Measurements from ENCODE around the gene THEMIS. TPM values are rescaled to one million over a fixed set of nuclear protein-coding genes. Genes with fewer than 3 reads are reported as not detected.

Gene THEMIS
- total RNA-seq, 4 donors from 2014 or later = 0.10 to 0.15 TPM; not detected in 2

DNA sequence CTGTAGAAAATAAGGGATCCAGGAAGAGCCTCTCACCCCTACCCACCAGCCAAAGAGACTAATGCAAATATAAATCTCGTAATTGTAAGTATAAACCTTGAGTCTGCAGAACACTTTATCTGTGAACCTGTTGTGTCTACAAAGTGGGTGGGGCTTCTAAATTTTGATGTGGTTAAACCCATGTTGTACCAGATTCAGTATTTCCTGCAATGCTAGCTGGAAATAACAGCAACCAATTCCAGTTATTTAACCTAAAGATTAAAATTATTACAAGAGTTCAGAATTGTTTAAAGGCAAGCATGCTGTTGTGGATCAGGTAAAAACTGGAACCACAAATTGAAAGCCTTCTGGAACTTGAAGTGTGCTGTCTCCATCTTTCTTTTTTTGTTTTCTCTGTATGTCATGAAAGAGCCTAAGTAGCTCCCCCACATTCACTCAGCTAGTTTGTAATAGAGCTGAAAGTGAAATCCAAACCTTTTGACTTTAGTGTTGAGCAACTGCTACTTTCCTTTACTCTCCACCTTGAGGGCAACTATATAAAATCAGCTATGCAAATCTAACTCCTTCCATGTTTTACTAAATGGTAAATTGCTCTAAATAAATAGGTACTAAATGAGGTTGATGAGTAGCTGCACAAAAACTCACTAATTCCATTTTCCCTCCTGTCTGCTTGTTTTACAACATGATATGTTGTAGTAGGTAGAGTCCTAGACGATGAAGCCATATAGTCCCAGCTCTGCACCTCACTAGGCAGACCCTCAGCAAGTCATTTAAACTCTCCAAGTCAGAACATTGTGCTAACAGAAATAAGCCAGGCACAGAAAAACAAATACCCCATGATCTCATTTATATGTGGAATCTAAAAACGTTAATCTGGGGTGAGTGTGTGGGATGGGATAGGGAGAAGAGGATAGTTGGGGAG, 17.9 kb upstream of the THEMIS start:
- Histone ChIP-seq H3K36me3 (no peaks in the 10 kb centered on the region), H3K4me3 (no peak overlapping the region), H3K27me3 (no peaks in the 10 kb centered on the region), H3K27ac (no peak overlapping the region), H3K9me3 (no peaks in the 10 kb centered on the region), H3K4me1 (no peaks in the 10 kb centered on the region)
- TF ChIP-seq CTCF (IDR thresholded peaks at IDR 0.05 in 4 of 5, conservative IDR thresholded peaks at IDR 0.05 in 1 of 5) (no peak), POLR2A (IDR thresholded peaks at IDR 0.05) (no peak)
- no peak for ATAC-seq
- intact Hi-C loops (cut with DNase I; ENCODE audit: low total_unique reads) = no loop called here
- in situ Hi-C loops (cut with MboI; ENCODE audit: low sequenced_read_pairs in 4 of 4) = no loop called here
- no peak for DNase-seq

GRCh38 chr6:127917766-127918165, 16.9 kb upstream of the THEMIS start:
- in situ Hi-C loops (cut with MboI; ENCODE audit: low sequenced_read_pairs in 4 of 4) (no loop called here), intact Hi-C loops (cut with DNase I; ENCODE audit: low total_unique reads) (no loop called here)
- Histone ChIP-seq H3K9me3 (no peaks in the 10 kb centered on the region), H3K4me3 (no peak overlapping the region), H3K4me1 (no peaks in the 10 kb centered on the region), H3K36me3 (no peaks in the 10 kb centered on the region), H3K27ac (no peak overlapping the region), H3K27me3 (no peaks in the 10 kb centered on the region)
- ATAC-seq = no peak
- TF ChIP-seq CTCF (IDR thresholded peaks at IDR 0.05 in 4 of 5, conservative IDR thresholded peaks at IDR 0.05 in 1 of 5) = no peak
- no peak for DNase-seq

- no peak for ATAC-seq
- in situ Hi-C loops (cut with MboI; ENCODE audit: low sequenced_read_pairs in 4 of 4) (no loop called here), intact Hi-C loops (cut with DNase I; ENCODE audit: low total_unique reads) (no loop called here)
- H3K9me3 ChIP-seq = no peaks in the 10 kb centered on the region
- H3K4me1 ChIP-seq = no peaks in the 10 kb centered on the region
- no peak for TF ChIP-seq POLR2A (IDR thresholded peaks at IDR 0.05)
- H3K36me3 ChIP-seq = no peaks in the 10 kb centered on the region
- no peak for DNase-seq
- H3K27me3 ChIP-seq = no peaks in the 10 kb centered on the region
- H3K27ac ChIP-seq = no peak overlapping the region
- H3K4me3 ChIP-seq = no peak overlapping the region
Measured at GRCh38 chr6:127914240-127914639, 13.4 kb upstream of the THEMIS start.

DNA sequence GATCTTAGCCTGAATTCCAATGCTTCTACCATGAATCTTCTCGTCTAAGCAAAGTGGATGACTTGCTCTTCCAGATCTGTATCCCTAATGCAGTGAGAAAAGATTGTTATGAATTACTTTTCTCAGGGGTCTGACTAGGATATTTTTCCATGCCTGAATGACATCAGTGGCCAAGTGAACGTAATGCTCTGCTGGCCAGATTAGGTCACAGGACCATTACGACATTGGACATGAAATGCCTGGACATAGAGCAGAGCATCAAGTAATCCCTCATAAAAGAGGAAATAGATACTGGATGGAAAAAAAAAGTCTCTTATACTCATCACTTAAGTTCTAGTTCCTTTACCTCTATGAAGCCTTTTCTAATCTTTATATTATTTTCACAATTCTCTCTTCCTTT, 12.1 kb upstream of the THEMIS start:
- Histone ChIP-seq H3K9me3 (no peaks in the 10 kb centered on the region), H3K27me3 (no peaks in the 10 kb centered on the region), H3K27ac (no peak overlapping the region), H3K36me3 (no peaks in the 10 kb centered on the region), H3K4me1 (no peaks in the 10 kb centered on the region), H3K4me3 (no peak overlapping the region)
- intact Hi-C loops (cut with DNase I; ENCODE audit: low total_unique reads) (no loop called here), in situ Hi-C loops (cut with MboI; ENCODE audit: low sequenced_read_pairs in 4 of 4) (no loop called here)
- no peak for TF ChIP-seq POLR2A (IDR thresholded peaks at IDR 0.05)
- TF ChIP-seq CTCF (IDR thresholded peaks at IDR 0.05 in 4 of 5, conservative IDR thresholded peaks at IDR 0.05 in 1 of 5) = no peak
- DNase-seq = no peak
- ATAC-seq = no peak

DNA sequence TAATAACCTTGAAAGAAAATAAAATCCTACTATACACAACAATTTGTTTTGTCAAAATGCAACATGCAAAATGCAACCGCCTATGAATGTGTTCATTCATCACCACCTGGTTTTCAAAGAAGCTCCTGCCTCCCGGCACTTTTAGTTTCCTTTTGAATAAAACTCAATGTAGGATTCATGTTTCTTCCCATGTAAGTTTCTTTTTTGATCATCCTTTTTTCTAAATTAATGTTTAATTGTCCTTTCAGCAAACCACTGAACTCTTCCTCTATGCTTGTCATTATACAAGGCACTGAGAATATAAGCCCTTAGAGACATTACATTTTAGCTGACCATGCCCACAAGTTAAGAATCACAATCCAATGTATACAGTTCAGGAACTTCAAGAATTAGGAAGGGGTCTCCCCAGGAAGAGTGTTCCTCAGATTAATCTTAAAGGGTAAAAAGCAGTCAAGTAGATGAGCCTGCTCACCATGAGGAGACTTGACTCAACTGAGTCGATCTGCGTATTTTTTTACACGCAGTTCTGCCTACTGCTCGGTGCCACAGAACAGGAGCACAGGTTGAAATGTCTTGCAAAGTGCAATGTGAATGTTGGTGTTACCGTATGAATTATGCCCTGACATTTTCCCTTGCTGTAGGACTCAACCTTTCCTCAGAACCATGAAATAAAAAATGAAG, 7.2 kb upstream of the THEMIS start:
- TF ChIP-seq CTCF (IDR thresholded peaks at IDR 0.05 in 4 of 5, conservative IDR thresholded peaks at IDR 0.05 in 1 of 5) = no peak
- Histone ChIP-seq H3K36me3 (no peaks in the 10 kb centered on the region), H3K27ac (no peak overlapping the region), H3K4me3 (no peak overlapping the region), H3K9me3 (no peaks in the 10 kb centered on the region), H3K27me3 (no peaks in the 10 kb centered on the region), H3K4me1 (no peaks in the 10 kb centered on the region)
- intact Hi-C loops (cut with DNase I; ENCODE audit: low total_unique reads) = no loop called here
- no peak for DNase-seq
- in situ Hi-C loops (cut with MboI; ENCODE audit: low sequenced_read_pairs in 4 of 4) = no loop called here
- no peak for ATAC-seq
